Skeletal muscle satellite cell (primary cell): Measurements from ENCODE around the gene PACC1.

Experiments used
- H3K27me3 ChIP-seq: 2 replicates; pipeline ENCODE4 v1.7.0; 2013; ENCODE audit warnings: low read length; ENCODE audit not compliant: control insufficient read depth, insufficient read depth
- H3K36me3 ChIP-seq: 2 replicates; pipeline ENCODE4 v1.7.0; 2013; ENCODE audit warnings: mild to moderate bottlenecking, control low read depth, low read length; ENCODE audit not compliant: insufficient read depth
- H3K4me1 ChIP-seq: 2 replicates; pipeline ENCODE4 v1.7.0; 2013; ENCODE audit warnings: low read length; ENCODE audit not compliant: control insufficient read depth, insufficient read depth
- H3K4me2 ChIP-seq: 2 replicates; pipeline ENCODE4 v1.7.0; 2013; ENCODE audit warnings: mild to moderate bottlenecking, low read length
- H3K4me3 ChIP-seq: 2 replicates; pipeline ENCODE4 v1.7.0; 2013; ENCODE audit warnings: low read length
- H3K9ac ChIP-seq: 2 replicates; pipeline ENCODE4 v1.7.0; 2013; ENCODE audit warnings: mild to moderate bottlenecking, low read depth, low read length, moderate library complexity
- H3K9me3 ChIP-seq: replicated peaks from 2 replicates; pipeline ENCODE4 v1.7.0; 2013; ENCODE audit warnings: mild to moderate bottlenecking, control low read depth, low read length

PACC1 gene

GRCh38 chr1:212453156-212453857 lies 38.6 kb upstream of the PACC1 start:
- Histone ChIP-seq H3K9me3 (no peaks in the 10 kb centered on the region), H3K27me3 (no peaks in the 10 kb centered on the region), H3K4me1 (peaks cover 7% of the 10 kb centered on the region), H3K4me3 (no peak overlapping the region), H3K36me3 (no peaks in the 10 kb centered on the region), H3K4me2 (no peak overlapping the region), H3K9ac (no peak overlapping the region)

- Histone ChIP-seq H3K9ac (no peak overlapping the region), H3K4me3 (no peak overlapping the region), H3K4me1 (peaks cover 7% of the 10 kb centered on the region), H3K9me3 (no peaks in the 10 kb centered on the region), H3K36me3 (no peaks in the 10 kb centered on the region), H3K27me3 (no peaks in the 10 kb centered on the region), H3K4me2 (no peak overlapping the region)
Measured at GRCh38 chr1:212452323-212453155, 37.9 kb upstream of the PACC1 start.

- H3K9me3 ChIP-seq, result no peaks in the 10 kb centered on the region
- H3K4me3 ChIP-seq, result no peak overlapping the region
- H3K4me2 ChIP-seq, result no peak overlapping the region
Measured at GRCh38 chr1:212451416-212452322, 37.0 kb upstream of the PACC1 start.

GRCh38 chr1:212450331-212450881 lies 35.7 kb upstream of the PACC1 start:
- no peaks in the 10 kb centered on the region for H3K27me3 ChIP-seq
- H3K4me3 ChIP-seq, result no peak overlapping the region
- H3K4me1 ChIP-seq, result peaks cover 3% of the 10 kb centered on the region
- H3K9ac ChIP-seq, result no peak overlapping the region
- no peak overlapping the region for H3K4me2 ChIP-seq
- no peaks in the 10 kb centered on the region for H3K36me3 ChIP-seq
- H3K9me3 ChIP-seq, result no peaks in the 10 kb centered on the region

More at GRCh38 chr1:212451416-212452322, 37.0 kb upstream of the PACC1 start:
- Histone ChIP-seq H3K4me1 (peaks cover 7% of the 10 kb centered on the region), H3K36me3 (no peaks in the 10 kb centered on the region), H3K9ac (no peak overlapping the region), H3K27me3 (no peaks in the 10 kb centered on the region)

GRCh38 chr1:212447478-212447877 lies 32.8 kb upstream of the PACC1 start:
- Histone ChIP-seq H3K9me3 (no peaks in the 10 kb centered on the region), H3K9ac (no peak overlapping the region), H3K27me3 (no peaks in the 10 kb centered on the region), H3K4me3 (no peak overlapping the region), H3K36me3 (no peaks in the 10 kb centered on the region), H3K4me2 (no peak overlapping the region), H3K4me1 (no peaks in the 10 kb centered on the region)

GRCh38 chr1:212446333-212446732 lies 31.6 kb upstream of the PACC1 start:
- no peak overlapping the region for H3K4me2 ChIP-seq
- no peak overlapping the region for H3K4me3 ChIP-seq
- no peaks in the 10 kb centered on the region for H3K4me1 ChIP-seq
- H3K9ac ChIP-seq, result no peak overlapping the region
- no peaks in the 10 kb centered on the region for H3K36me3 ChIP-seq
- H3K9me3 ChIP-seq, result no peaks in the 10 kb centered on the region
- H3K27me3 ChIP-seq, result no peaks in the 10 kb centered on the region

- H3K9me3 ChIP-seq, result no peaks in the 10 kb centered on the region
- H3K4me2 ChIP-seq, result no peak overlapping the region
- no peaks in the 10 kb centered on the region for H3K27me3 ChIP-seq
- no peaks in the 10 kb centered on the region for H3K36me3 ChIP-seq
- no peak overlapping the region for H3K4me3 ChIP-seq
- no peaks in the 10 kb centered on the region for H3K4me1 ChIP-seq
- H3K9ac ChIP-seq, result no peak overlapping the region
Measured at GRCh38 chr1:212442408-212442807, 27.7 kb upstream of the PACC1 start.

GRCh38 chr1:212440419-212440818 lies 25.7 kb upstream of the PACC1 start:
- Histone ChIP-seq H3K9ac (no peak overlapping the region), H3K4me3 (no peak overlapping the region), H3K4me1 (no peaks in the 10 kb centered on the region)

GRCh38 chr1:212438831-212439237 lies 24.1 kb upstream of the PACC1 start:
- Histone ChIP-seq H3K4me1 (peaks cover 5% of the 10 kb centered on the region), H3K9me3 (no peaks in the 10 kb centered on the region), H3K36me3 (no peaks in the 10 kb centered on the region), H3K4me2 (no peak overlapping the region), H3K27me3 (no peaks in the 10 kb centered on the region), H3K9ac (no peak overlapping the region), H3K4me3 (no peak overlapping the region)

More at GRCh38 chr1:212440419-212440818, 25.7 kb upstream of the PACC1 start:
- Histone ChIP-seq H3K36me3 (no peaks in the 10 kb centered on the region), H3K27me3 (no peaks in the 10 kb centered on the region), H3K9me3 (no peaks in the 10 kb centered on the region), H3K4me2 (no peak overlapping the region)

GRCh38 chr1:212437179-212437798 lies 22.6 kb upstream of the PACC1 start:
- H3K27me3 ChIP-seq, result no peaks in the 10 kb centered on the region
- peaks cover 9% of the 10 kb centered on the region for H3K4me1 ChIP-seq
- no peaks in the 10 kb centered on the region for H3K9me3 ChIP-seq
- no peak overlapping the region for H3K4me2 ChIP-seq
- no peaks in the 10 kb centered on the region for H3K36me3 ChIP-seq
- no peak overlapping the region for H3K4me3 ChIP-seq
- H3K9ac ChIP-seq, result no peak overlapping the region
